Stimulated activated CD4-positive, alpha-beta T cell treated with anti-CD3 and anti-CD28 coated beads, TNF-alpha, amount 100 ng/mL, for 48 hours (primary cell): ENCODE results near the gene RPL37A.

Experiments
- DNase-seq, 3 donors: peaks; one replicate each; pipeline ENCODE4 v3.0.0-alpha.2; 2020; ENCODE audit warnings: low read depth in 3 of 3

Gene RPL37A

DNA sequence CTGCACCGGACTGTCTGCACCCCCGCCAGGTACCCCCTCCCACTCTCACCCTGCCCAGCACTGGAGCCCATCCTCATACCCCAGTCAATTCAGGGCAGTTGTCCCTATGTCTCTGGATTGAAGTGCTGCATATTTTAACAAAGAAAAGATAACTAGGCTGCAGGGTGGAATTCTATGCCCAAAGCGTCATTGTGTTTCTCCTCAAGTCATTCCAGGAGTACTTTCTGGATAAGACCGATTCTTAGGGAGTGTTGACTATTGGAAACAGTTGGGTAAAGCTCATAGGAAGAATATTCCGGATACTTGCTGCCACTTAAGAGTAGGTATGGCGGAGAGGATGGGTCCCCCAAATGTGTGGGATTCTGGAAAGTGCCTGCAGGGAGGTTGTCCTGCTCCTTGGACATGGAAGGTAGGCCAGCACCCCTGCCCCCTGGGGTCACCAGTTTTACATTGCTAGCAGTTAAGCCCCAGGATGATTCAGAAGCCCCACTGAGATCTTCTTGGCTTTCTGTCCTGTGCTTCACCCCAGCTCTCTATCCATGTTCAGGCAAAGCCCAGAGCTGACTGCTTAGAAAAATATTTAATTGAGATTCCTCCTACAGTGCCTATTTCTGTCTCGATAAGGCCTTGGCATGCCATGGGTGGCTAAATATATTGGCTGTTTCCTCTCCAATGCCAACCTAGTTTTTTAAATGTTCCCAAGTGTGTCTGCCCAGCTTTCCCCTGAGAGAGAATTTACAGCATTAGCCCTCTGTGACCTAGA is 48.2 kb downstream of the RPL37A start:
- no peak for DNase-seq

DNA sequence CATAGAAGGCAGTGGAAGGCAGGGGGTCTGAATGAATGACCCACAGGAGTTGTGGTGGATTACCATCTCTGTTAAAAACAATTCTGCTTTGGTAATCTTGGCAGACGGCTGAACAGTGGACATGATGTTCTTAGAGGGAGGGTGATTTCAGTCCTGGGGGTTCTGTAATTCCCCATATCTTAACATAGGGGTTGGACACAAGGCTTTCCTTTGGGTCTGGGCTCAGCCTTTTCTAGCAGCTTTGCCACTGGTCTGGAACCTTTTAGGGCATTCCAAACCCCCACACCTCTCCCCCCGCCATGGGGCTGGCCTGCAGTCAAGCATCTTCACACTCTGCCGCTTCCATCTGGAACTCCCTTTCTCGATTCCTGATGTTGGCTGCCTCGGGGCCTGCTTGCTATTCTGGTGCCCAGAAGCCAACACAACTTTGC is 50.3 kb downstream of the RPL37A start:
- no peak for DNase-seq

DNA sequence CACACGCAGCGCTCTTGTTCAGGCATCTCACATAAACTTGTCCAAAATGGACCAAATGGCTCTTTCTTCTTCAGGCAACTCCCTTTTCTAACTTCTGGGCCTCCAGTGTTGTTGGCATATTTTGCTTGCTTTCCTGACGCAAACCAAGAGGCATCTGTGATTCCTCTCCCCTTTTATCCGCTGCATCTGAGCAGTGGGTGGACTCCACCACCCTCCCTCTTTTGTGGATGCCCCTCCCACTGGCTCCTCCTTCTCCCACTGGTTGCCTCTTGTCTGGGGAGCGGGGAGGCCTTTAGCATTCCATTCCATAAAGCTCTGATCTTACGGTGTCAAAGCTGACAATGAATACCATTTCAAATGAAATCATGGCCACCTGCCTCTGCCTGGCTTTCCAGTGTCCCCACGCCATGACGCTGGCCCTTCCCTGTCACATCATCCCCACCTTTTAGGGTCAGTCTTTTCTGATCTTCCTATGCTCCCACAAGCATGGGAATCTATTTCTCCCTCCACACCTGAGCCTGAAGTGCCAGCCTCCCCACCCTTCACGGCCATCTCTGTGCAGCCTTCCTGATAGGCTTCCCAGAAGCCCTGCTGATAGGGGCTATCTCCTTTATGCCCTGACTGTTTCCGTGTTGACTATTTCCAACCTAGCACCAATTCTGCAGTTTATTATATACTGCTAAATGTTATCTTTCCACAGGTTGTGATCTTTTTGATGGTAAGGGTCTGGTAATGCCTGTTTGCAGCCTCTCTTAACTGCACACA is 51.5 kb downstream of the RPL37A start:
- no peak for DNase-seq

DNA sequence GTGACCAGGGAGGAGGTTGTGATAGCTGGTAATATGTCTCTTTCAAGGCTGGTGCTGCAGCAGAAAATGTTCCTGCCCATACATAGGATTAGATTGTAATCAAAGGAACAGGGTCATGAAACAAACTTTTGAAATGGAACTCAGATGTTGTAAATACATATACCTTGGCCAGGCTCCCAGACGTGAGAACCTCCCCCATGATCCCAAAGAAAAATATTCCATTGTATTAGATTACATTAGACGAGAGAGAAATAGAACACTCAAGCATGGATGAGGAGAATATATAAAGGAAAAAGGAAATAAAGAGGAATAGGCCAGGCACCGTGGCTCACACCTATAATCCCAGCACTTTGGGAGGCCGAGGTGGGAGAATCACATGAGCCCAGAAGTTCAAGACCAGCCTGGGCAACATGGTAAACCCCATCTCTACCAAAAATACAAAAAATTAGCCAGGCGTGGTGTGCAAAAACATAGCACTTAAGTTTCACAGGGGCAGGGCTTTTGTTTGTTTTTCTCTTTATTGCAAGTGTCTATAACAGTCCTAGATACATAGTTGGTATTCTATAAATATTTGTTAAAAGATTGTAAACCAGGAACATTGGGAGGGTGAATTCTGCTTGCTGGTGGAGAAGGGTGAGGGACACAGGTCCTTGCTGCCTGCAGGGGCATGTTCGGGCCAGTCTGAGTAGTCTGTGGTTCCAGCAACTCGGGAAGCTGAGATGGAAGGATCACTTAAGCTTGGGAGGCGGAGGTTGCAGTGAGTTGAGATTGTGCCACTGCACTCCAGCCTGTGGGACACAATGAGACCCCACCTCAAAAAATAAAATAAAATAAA is 52.8 kb downstream of the RPL37A start:
- no peak for DNase-seq

DNA sequence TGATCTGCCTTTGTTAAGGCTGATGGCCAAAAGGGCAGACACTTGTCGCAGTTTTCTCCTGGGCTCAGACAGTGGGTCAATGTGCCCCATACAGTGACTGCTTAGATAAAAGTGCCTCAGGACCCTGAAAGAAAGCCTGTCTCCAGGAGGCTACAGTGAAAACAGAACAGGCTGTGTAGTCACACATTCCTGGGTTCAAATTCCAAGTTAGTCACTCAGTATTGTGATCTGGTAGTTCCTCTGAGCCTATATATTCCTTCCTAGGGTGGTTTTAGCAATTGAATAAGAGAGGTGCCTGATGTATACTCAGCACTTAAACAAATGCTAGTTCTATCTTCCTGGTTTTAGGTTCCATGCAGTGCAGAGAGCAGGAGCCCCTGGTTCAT is 54.4 kb downstream of the RPL37A start:
- no peak for DNase-seq
